Midbrain (tissue), 1 donor: ENCODE measurements around the gene ADRA2C.
A peak's percentile ranks its signal among the peaks of the same experiment; 100 is the strongest.

Experiments
- DNase-seq: peaks from one replicate; lab custom pipeline; 2025; lab: John Stamatoyannopoulos, UW

Gene ADRA2C

DNA sequence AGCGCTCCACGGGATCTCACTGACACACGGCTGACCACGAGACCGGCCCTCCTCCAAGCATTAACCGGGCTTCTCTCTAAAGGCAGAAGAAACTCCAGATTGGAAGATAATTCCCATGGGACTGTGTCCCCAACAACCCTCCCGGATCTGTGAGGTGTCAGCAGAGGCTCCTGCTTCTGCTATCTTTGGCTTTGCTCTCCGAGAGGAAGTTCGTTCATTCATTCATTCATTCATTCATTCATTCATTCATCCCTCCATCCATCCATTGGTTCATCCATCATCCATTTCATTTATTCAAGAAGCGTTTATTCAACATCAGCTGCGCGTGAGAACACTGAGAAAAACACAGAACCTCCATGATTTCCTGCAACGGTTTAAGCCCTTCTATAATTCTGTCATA lies 11.5 kb downstream of the ADRA2C start:
- no peak for DNase-seq

DNA sequence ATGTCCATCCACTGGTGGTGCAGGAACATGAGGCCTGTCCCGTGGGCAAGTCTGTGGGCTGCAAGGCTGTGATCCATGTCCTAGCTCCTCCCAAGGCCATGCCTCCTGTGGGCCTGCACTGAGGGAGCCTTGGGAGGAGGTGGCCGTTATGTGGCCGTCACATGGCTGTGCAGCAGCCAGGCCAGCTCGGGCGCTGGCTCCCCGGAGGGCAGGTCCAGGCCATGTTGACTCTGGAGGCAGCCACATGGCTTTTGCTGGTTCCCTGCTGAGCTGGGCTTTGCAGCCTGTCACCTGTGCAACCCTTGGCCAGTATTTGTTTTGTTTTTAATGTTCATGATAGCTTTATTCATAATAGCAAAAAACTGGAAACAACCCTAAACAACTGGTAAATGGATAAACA lies 13.3 kb downstream of the ADRA2C start:
- no peak for DNase-seq

DNA sequence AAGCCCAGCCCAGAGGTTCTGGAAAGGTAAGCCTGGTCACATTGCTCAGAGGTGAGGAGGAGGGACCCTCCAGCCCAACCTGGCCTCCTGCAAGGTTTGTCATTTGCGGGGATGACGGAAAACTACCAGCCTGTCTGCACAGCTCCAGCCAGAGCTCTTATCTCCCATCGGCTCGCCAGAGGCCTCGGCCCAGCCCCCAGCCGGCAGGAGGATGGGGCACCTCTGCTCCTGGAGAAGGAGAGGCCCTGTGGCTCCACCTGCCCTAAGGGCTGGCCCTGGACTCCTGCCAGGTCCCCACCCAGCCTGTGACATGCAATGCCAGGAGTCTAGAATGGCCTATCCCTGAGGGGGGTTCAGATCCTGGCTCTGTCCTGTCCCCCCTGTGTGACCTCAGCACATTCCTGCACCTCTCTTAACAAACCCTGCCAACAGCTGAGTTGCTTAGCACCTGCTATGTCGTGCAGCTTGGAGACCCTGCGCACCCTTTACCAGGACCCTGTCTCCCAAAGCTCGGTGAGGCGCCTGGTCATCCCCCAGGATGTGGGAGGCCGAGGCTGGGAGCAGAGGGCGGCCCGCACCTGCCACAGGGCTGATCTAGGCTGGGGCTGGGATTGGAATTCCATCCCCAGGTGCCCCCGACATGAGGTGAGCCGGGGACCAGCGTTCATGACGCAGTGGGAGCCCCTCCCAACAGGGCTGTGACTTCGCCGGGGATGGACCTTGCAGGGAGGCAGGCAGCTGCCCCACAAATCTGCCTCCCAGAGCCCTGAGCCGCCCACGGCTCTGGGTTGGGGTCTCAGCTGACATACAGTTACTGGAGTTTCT lies 14.4 kb downstream of the ADRA2C start:
- DNase-seq: no peak

DNA sequence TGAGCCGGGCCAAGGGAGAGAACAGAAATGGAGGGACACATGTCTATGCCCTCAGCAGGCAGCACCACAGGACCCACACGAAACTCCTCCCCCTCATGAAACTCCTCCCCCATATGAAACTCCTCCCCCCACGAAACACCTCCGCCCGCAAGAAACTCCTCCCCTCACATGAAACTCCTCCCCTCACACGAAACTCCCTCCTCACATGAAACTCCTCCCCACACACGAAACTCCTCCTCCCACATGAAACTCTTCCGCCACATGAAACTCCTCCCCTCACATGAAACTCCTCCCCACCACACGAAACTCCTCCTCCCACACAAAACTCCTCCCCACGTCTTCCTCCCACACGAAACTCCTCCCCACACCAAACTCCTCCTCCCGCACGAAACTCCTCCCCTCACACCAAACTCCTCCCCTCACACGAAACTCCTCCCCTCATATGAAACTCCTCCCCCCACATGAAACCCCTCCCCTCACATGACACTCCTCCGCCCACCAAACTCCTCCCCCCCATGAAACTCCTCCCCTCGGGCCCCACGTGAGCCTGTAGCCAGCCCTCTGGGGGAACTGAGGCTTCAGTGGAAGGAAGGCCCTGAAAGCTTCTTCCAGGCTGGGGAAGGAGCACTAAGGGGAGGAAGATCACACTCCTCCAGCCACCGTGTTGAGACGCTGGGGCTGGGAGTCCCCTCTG lies 15.2 kb downstream of the ADRA2C start:
- no peak for DNase-seq

DNA sequence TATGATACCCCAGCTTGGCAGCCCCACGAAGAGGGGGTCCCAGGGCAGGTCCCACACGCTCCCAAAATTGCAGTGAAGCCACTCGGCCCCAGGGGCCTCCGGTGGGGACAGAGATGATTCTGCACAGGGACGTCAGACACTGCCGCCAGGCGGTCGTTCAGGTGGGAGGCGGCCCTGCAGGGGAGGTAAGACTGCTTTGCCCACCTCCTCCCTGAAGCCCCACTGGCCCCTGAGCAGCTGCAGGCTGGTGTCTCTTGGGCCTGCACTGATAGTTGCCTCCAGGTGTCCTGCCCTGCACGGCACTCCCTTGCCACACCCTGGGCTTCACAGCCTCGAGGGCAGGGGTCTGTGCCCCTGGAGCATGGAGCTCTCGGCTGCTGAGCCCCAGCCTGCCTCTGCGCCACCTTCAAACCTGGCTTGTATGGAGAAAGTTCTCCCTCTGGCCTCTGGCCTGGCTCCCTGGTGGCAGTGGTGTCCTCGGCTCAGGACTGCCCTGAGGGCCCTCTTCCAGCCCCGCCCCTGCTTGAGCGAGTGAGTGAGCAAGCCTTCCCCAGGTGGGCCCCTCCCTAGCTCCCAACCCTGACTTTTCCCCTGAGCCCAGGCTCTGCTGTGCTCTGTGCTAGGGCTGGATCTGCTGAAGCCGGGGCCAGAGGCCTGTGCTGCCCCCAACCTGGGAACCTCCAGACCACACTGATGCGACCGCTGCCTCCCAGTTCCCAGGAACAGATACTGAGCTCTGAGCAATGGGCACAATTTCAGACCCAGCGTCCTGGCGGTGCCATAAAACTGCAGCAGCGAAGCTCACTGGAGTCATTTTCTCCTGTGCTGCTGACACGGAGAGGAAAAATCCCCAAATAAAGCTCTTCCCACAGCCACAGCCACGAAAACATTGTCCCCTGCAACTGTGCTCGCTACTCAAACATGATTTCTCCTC lies 16.1 kb downstream of the ADRA2C start:
- DNase-seq: no peak

DNA sequence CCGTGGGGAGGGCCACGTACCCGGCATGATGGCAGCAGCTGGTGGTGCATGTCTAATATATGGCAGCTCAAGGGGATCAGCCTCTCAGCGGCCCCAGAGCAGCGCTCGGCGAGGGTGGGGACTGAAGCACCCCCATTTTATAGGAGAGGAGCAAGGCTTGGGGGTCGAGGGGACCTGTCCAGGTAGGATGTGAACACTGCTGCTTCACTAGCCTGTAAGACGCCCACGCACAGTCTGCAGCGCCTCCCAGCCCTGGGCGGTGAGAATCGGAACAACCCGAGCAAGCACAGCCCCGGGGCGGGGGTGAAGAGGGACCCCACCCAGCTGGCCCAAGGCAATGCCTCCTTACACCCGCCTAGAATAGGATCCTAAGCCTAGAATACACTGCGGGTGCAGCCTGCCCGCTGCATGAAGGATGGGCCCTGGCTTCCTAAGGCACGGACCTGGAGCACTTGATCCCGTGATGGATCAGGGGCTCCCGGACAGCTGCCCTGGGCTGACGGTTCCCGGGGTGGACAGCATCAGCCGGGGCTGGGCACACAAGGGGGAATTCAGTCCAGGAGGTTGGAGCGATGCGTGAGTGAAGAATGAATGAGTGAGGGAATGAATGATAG lies 17.6 kb downstream of the ADRA2C start:
- DNase-seq: no peak

DNA sequence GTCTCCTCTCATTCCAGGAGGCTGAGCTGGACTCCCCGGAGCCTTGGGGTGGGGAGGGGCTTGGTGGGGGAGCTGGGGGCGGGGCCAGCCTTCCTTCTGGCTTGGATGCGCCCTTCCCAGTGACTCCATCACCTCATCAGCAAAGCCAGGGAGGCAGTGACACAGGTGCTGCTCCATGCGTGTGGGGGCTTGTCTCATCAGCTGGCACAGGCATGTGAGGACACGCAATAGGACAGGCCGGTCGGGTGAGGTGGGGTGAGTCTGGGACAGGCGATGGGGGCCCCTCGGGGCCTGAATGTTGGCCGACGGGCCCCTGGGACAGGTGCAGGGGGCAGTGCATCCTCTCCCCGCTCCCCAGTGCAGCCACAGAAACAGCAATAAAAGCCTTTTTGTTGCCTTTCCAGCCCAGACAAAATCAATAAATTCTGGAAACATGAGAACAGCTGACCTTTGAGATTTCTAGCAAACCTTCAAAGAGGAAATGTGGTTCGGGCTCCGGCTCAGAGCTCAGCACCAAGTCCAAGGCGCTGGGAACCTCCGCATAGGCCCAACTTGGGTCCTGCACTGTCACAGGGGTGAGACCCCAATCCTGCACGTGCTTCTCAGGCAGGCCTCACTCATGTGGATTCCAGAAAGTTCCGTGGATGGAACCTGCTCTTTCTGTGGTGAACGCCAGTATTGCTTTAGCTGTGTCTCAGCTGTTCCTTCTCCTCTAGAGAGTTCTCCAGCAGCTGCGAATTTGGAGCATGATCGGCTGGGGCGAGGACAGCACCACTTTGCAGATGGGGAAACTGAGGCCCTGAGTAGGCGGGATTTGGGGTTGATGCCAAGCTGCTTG lies 18.5 kb downstream of the ADRA2C start:
- no peak for DNase-seq

DNA sequence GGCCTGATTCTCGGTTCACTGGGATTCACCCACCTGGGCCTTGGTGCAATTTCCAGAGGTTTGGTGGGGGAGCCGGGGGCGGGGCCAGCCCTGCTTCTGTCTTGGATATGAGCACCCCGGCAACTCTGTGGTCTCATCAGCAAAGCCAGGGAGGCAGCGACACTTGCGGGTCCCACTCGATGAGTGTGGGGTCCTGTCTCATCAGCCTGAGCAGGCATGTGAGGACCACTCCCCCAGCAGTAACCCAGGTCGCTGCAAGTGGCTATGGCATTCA lies 19.0 kb downstream of the ADRA2C start:
- no peak for DNase-seq

DNA sequence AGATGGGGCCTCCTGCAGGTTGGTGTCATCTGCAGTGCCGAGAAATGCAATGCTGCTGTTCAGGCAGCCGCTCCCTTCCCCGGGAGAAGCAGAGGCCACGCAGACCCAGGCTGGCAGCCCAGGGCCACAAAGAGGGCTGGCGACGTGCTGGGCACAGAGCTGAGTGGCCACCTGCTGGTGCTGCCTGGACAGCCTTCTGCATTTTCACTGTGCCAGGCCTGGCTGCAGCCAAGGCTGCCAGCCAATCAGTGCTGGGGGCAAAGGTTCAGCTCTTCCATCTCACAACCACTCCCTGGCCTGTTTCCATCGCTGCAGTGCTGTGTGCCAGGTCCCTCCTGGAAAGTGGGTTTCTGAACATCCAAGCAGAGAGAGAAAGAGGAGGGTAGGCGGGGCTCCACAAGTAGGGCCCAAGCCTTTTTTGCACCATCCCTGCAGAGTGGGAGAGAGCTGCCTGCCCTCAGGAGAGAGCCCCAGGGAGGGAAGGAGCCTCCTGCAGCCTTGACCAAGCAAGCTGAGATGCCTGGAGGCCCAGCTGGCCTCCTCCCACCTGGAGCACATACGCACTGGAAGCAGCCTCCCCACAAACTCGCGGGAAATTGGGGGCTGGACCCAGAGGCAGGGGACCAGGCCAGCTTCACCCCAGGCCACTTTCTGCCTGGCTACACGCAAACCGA lies 20.1 kb downstream of the ADRA2C start:
- peak; percentile 73 for DNase-seq

DNA sequence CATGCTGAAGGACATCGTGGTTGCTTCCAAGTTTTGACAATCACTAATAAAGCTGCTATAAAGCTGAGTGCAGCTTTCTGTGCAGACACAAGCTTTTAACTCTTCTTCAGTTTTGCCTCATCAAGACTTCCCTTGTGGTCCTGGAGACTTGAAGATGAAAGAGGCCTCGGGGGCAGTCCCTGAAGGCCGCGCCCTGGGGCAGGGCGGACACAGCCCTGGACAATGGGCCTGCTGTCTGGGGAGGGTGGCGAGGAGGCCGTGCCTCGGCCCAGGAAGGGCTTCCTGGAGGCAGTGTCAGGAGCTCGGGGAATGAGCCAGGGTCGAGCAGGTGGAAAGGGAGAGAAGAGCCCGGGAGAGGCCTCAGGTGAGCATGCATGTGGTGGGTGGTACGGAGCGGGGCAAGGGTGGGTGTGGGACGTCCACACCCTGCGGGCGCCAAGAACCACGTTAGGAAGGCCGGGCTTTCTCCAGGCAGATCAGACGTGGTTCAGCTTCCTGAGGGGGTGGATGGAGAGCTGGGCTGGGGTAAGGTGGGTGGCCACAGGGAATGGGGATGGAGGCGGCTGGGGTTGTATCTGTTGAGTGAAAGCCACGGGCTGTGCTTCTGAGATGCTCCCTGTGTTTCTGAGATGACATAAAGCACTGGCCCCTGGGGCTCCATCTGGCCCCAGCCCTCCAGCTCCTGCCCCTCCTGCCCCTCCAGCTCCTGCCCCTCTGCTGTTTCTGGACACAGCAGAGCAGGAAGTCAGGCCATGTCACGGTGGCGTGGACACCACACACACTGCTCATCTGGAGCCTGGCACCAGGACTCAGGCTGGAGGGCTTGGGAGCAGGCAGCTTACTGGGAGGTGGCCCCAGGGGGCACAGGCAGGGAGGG lies 21.5 kb downstream of the ADRA2C start:
- DNase-seq: no peak

DNA sequence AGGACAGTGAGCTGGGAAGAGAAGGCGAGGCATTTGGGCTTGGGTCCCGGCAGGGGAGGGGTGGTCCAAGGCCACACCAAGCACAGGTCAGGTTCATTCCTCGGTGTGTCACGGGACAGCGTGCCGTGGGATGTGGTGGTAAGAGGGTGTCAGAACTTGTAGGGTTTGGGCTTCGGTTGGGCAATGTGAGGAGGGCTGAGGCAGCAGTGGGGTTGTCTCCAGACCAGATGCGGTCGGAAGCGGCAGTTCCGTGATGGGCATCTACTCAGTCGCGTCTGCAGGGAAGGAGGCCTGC lies 22.1 kb downstream of the ADRA2C start:
- no peak for DNase-seq

DNA sequence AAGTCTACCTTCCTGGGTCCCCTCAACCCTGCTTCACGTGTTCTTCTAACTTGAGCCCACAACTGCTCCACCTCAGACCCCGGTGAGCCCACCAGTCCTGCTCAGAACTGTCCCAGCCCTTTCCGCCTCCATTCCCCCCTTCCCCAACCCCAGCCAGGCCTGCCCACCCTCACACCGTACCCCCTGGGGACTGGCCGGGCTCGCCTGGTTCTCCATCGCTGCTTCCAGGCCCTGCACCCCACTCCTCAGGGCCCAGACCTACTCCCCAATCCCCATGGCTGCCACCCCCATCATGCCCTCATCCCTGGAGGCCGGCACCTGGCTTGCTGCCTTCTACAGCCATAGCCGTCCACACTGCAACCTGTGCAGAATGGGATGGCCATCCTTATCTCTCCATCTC lies 23.4 kb downstream of the ADRA2C start:
- DNase-seq: no peak

DNA sequence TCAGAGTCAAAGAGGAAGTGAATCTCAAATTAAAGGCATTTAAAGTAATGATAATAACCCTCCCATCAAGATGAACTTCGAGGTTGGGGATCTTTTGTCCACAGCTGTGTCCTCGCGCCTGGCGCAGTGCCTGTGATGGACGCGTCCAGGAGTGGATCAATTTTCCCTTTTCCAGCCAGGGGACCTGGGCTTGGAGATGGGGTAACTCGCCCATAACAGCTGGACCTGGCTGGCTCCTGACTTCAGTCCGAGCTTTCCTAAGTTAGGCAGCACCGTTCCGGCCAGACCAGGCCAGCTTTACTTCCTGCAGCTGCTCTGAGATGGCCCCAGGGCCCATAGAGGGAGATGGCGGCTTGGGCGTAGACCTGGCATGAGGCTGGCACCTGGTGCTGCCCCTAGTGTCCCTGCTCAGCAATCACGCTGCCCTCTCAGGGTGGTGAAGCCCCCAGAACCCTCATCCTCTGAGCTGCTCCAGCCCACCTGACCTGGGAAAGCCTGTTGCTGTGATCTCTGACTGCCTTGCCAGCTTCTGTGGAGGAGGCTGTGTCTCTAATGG lies 23.9 kb downstream of the ADRA2C start:
- DNase-seq: no peak

DNA sequence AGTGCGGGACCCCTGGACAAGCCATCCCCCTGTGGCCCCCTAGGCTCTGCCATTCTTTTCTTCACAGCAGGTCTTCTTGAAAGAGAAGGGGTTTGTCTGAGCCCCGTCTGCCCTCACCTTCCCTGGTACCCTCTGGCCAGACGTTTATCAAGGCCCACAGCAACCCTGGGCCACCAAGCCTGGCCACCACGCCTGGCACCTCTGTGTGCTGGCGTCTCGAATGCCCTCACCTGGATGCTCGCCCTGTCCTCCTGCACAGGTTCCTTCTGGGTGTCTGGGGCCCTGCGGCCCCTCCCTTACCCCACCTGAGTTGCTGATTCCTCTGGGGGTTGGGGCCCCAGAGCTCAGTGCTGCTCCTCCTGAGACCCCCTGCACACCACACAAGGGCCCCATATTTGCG lies 25.1 kb downstream of the ADRA2C start:
- DNase-seq: no peak

DNA sequence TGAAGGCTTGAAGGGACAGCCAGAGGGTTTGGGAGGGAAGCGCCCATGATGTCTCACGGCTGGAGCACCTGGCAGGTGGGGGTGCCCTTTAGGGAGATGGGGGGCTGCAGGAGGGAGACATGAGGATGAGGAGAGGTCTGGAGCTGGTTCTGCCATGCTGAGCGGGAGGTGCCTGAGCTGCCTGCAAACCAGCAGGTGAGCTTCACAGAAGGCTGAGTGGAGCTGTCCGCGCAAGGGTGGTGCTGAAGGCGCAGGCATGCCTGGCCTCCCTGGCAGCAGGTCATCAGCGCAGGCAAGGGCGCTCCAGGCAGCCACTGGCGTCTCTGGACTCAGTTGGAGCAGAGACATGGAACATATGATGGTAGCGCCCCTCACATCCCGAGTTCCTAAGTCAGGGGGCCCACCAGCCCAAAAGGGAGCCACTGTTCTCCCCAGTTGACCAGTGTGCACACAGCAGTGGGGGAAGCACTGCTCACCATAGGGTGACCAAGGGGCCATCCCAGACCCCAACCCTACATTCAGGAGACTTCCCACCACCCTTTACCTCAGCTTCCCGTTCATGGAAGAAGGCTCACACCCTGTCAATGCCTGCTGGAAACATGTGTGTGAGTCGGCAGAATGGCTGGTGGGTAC lies 25.8 kb downstream of the ADRA2C start:
- no peak for DNase-seq

DNA sequence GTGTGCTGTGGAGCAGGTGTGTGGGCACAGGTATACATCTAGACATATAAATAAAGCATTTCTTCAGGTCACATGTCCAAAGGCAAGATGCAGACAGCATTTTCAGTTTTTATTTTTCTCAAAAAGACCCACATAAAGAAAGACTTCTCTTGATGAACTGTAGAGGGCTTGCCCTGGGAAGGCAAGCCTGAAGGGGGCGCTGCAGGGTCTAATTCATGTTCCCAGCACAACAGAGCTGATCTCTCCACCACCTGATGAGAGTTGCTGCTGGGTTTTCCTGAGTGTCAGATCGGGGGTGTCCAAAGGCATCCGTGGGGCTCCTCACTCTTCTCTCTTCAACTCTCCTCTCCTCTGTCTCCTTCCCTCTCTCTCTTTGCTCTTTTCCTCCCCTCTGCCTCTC lies 26.6 kb downstream of the ADRA2C start:
- DNase-seq: no peak

DNA sequence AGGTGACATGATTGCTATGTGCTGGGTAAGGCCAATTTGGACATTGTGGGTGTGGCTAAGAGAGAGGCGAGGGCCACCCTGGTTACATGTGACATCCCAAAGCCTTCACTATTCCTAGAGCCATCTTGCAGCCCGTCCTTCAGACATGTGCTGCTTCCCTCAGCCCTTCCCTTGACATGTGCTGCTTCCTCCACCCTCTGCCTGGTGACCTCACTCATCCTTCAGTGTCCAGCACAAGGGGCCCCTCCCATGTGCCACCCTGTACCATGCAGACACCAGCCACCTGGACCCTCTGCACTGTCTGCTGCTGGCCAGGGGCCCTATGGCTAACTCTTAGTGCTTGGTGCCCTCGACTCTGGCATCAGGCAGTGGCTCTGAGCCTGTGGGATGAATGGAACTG lies 27.4 kb downstream of the ADRA2C start:
- no peak for DNase-seq

DNA sequence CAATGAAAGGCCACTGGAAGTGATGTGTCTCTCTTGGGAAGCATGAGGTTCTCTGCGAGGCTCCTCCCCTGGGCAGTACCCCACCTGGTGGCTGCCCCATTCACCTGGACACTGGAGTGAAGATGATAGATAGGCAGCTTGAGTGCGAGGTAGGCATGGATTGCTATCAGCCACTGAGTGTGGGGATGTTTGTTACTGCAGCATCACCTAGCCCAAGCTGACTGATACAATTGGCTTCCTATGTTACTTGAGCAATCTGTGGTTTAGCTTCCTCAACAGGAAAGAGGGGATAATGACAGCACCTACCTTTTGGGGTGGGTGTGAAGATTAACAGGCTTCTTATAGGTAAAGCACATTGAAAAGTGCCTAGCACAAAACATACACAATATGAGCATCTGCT lies 30.8 kb downstream of the ADRA2C start:
- DNase-seq: no peak
